Progenitor cell of endocrine pancreas (in vitro differentiated cells): Measurements from ENCODE around the gene KLHDC9. TPM values are rescaled to one million over a fixed set of nuclear protein-coding genes. Genes with fewer than 3 reads are reported as not detected.

Experiments used
- DNase-seq: peaks from one replicate; pipeline ENCODE4 v3.0.0; 2021; ENCODE audit warnings: low spot score; ENCODE audit not compliant: unreplicated experiment
- H3K27ac Mint-ChIP-seq: 2 replicates; pipeline ENCODE4 v1.8.0; 2021; ENCODE audit warnings: mild to moderate bottlenecking, moderate library complexity, mixed read lengths
- H3K27me3 Mint-ChIP-seq: 2 replicates; pipeline ENCODE4 v1.8.0; 2021; ENCODE audit warnings: mixed read lengths
- H3K36me3 Mint-ChIP-seq: 2 replicates; pipeline ENCODE4 v1.8.0; 2022; ENCODE audit warnings: mixed read lengths; ENCODE audit not compliant: insufficient read depth
- H3K4me1 Mint-ChIP-seq: 2 replicates; pipeline ENCODE4 v1.8.0; 2021; ENCODE audit warnings: low read depth, mixed read lengths
- H3K4me3 Mint-ChIP-seq: 2 replicates; pipeline ENCODE4 v1.8.0; 2021; ENCODE audit warnings: low read depth, mild to moderate bottlenecking, moderate library complexity, mixed read lengths
- H3K9me3 Mint-ChIP-seq: 2 replicates; pipeline ENCODE4 v1.8.0; 2021; ENCODE audit warnings: low read depth, mixed read lengths
- total RNA-seq: library from RNA; stranded (reverse); gene quantifications from 2 replicates; pipeline ENCODE4 v1.2.1, GENCODE V29; 2021
- TF ChIP-seq, protein P1 (sequence below): fragments of 200-600 bp; sonication (generic); IDR thresholded peaks from one replicate; pipeline ENCODE4 v1.5.0; 2021; ENCODE audit warnings: antibody characterized with exemption, mild to moderate bottlenecking; ENCODE audit not compliant: unreplicated experiment

Gene KLHDC9
- total RNA-seq, 1 donor from 2014 or later = 14.7 TPM

DNA sequence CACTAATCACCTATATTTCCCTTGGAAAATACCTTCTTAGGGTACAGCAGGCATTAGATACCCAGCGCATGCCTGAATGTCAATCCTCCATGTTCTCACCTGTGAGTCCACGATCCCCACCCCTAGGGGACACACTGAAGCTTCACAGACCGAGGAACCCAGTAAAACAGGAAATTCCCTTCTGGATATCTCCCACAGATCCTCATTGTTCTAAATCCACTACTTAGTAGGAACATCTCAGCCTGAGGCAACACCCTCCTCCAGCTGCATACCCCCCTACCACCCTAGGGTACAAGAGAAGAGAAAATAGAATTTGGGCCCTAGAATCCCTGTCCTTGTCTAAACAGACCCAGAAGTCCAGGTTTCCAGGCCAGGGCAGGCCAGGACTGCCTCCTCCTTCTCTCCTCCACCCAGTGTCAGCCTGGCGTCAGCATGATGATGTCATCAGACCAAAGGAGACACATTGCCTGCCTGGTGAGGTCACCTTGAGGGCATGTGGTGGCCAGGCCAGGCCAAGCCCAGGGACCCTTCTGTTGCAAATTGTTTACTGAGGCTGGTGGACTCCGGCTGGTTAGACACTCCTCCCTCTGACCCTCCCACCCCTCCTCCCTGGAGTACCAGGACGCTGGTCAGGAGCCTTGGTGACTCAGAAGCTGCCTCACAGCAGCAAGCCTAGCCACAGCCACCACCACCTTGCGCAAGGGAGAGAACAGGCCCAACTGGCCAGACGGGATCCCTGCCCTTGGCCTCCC is 15.0 kb upstream of the KLHDC9 start:
- no peak overlapping the region for H3K4me3 Mint-ChIP-seq
- peak; percentile 52 for DNase-seq
- peaks cover 31% of the 10 kb centered on the region for H3K4me1 Mint-ChIP-seq
- no peaks in the 10 kb centered on the region for H3K9me3 Mint-ChIP-seq
- TF ChIP-seq, protein P1, sequence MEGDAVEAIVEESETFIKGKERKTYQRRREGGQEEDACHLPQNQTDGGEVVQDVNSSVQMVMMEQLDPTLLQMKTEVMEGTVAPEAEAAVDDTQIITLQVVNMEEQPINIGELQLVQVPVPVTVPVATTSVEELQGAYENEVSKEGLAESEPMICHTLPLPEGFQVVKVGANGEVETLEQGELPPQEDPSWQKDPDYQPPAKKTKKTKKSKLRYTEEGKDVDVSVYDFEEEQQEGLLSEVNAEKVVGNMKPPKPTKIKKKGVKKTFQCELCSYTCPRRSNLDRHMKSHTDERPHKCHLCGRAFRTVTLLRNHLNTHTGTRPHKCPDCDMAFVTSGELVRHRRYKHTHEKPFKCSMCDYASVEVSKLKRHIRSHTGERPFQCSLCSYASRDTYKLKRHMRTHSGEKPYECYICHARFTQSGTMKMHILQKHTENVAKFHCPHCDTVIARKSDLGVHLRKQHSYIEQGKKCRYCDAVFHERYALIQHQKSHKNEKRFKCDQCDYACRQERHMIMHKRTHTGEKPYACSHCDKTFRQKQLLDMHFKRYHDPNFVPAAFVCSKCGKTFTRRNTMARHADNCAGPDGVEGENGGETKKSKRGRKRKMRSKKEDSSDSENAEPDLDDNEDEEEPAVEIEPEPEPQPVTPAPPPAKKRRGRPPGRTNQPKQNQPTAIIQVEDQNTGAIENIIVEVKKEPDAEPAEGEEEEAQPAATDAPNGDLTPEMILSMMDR = no peak
- peak overlapping the region; percentile 98 for H3K27ac Mint-ChIP-seq
- H3K36me3 Mint-ChIP-seq = no peaks in the 10 kb centered on the region
- H3K27me3 Mint-ChIP-seq = no peaks in the 10 kb centered on the region

DNA sequence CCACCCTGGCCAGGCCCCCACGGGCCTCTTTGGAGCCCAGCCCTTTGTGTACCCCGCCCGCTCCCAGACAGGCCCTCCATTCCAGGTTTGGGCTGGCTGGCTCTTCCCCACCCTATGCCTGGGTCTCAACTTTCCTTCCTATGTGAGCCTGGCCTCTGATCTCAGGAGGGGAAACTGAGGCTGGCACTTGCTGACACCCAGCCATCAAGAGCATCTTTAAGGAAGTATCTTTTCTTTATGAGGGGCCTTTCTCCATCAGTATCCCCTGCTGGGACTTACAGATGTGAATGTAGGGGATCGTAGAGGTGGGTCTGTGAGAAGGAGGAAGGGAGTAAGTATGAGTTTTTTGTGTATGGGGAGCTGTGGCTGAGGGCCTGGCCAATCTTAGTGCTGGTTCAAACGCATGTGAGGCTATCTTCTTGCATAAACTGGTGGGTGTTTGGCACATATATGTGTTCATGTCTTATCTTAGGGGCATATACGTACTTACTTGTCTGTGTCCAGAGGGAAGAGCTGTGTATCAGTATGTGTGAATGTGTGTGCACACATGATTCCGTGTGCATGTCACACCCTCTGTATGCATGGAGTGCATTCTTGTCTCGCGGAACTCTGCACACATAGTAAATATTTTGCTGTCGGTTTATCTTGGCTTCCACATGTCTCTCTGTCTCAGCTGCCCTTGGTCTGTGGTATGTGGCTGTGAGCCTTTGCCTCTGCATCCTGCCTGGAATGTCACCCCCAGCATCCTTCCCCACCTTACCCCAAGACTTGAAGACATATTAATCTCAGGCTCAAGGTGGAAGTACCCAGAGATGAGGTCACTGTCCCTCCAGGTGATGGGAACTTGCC is 14.2 kb upstream of the KLHDC9 start:
- Mint-ChIP-seq H3K27ac (peak overlapping the region; percentile 98), H3K4me1 (peaks cover 33% of the 10 kb centered on the region), H3K36me3 (no peaks in the 10 kb centered on the region), H3K9me3 (no peaks in the 10 kb centered on the region), H3K4me3 (no peak overlapping the region), H3K27me3 (no peaks in the 10 kb centered on the region)
- TF ChIP-seq, protein P1 = no peak
- no peak for DNase-seq

DNA sequence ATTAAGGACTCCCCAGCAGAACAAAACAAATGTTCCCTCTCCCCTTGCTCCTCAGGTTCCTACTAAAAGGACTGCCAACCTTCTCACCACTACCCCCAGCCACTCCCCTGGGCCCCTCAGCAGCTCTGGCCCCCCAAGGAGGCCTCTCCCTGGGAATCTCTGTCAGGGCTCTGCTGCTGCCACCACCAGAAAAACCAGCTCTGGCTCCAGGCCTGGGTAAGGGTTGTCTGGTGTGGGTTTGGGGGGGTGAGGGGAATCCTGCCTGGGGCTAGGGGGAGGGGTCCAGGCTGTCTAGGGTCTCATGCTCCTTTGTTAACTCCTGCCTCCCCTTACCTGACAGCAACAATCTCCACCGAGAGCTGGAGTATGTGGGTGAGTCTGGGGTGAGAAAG is 13.6 kb upstream of the KLHDC9 start:
- TF ChIP-seq, protein P1 = no peak
- H3K4me3 Mint-ChIP-seq = peak overlapping the region; percentile 34
- H3K9me3 Mint-ChIP-seq = no peaks in the 10 kb centered on the region
- H3K27ac Mint-ChIP-seq = peak overlapping the region; percentile 98
- no peak for DNase-seq
- H3K36me3 Mint-ChIP-seq = no peaks in the 10 kb centered on the region
- H3K4me1 Mint-ChIP-seq = peaks cover 35% of the 10 kb centered on the region
- H3K27me3 Mint-ChIP-seq = no peaks in the 10 kb centered on the region

DNA sequence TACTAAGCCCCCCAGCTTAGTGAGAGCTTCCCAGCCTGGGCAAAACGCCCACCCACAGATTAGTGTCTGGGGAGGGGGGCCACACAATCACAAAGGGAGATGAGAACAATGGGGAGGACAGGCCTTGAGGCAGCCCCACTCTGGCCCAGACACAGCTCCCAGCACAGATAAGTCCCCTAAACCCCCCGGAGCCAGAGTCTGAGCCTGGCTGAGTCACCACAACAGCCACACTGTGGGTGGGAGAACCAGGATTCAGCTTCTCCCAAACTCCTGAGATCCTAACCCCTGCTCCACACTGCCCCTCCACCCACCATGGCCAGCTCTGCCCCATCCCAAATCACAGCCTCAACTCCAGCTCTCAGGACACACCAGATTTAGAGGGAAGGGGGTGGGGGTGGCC is 13.0 kb upstream of the KLHDC9 start:
- TF ChIP-seq, protein P1 = no peak
- H3K4me1 Mint-ChIP-seq = peaks cover 35% of the 10 kb centered on the region
- DNase-seq = no peak
- peak overlapping the region; percentile 98 for H3K27ac Mint-ChIP-seq
- H3K27me3 Mint-ChIP-seq = no peaks in the 10 kb centered on the region
- no peaks in the 10 kb centered on the region for H3K36me3 Mint-ChIP-seq
- H3K4me3 Mint-ChIP-seq = no peak overlapping the region
- H3K9me3 Mint-ChIP-seq = no peaks in the 10 kb centered on the region

DNA sequence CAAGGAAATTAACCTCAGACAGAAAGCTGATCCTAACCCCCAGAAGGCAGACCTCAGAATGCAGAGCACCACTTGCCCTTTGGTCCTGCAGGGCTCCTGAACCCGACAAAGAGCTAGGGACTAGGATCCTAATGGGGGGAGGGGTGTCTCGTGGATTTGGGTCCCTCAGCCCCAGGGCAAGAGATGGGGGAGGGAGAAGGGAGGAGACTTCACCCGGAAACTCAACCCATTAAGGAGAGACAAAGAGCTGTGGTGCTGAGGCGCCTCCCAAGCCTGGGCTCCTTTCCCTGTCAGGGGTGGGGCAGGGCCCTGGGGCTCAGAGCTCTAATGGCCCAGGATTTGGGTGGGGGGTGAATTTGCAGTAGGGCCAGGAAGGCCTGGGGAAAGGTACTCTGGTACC is 11.7 kb upstream of the KLHDC9 start:
- no peaks in the 10 kb centered on the region for H3K36me3 Mint-ChIP-seq
- no peak for DNase-seq
- peaks cover 35% of the 10 kb centered on the region for H3K4me1 Mint-ChIP-seq
- no peaks in the 10 kb centered on the region for H3K27me3 Mint-ChIP-seq
- no peak overlapping the region for H3K4me3 Mint-ChIP-seq
- TF ChIP-seq, protein P1 = no peak
- H3K27ac Mint-ChIP-seq = no peak overlapping the region
- no peaks in the 10 kb centered on the region for H3K9me3 Mint-ChIP-seq
